BE2C (cell line): Measurements from ENCODE around the gene GPX3.

Experiments used
- DNase-seq: peaks from one replicate; pipeline ENCODE4 v3.0.0-alpha.2; 2020
- H3K27me3 ChIP-seq: fragments of 250-450 bp; sonication (Bioruptor Pico); 2 replicates; pipeline ENCODE4 v1.5.1; 2020; ENCODE audit warnings: mild to moderate bottlenecking
- H3K36me3 ChIP-seq: fragments of 250-450 bp; sonication (Bioruptor Pico); 2 replicates; pipeline ENCODE4 v1.5.1; 2020; ENCODE audit warnings: mild to moderate bottlenecking
- H3K4me1 ChIP-seq: fragments of 250-450 bp; sonication (Bioruptor Pico); 2 replicates; pipeline ENCODE4 v1.5.1; 2020
- H3K4me3 ChIP-seq: 2 replicates; pipeline ENCODE4 v1.5.1; 2011; ENCODE audit warnings: low read depth, low read length
- H3K9me3 ChIP-seq: fragments of 250-450 bp; sonication (Bioruptor Pico); 2 replicates; pipeline ENCODE4 v1.5.1; 2020
- TF ChIP-seq, protein P1 (sequence below): IDR thresholded peaks from 2 replicates; pipeline ENCODE4 v1.5.1; 2012; ENCODE audit warnings: mild to moderate bottlenecking, low read depth, low read length

GPX3 gene

GRCh38 chr5:151038412-151038745 lies 18.0 kb downstream of the GPX3 start:
- Histone ChIP-seq H3K27me3 (no peaks in the 10 kb centered on the region), H3K4me3 (no peak overlapping the region), H3K4me1 (no peaks in the 10 kb centered on the region), H3K9me3 (no peaks in the 10 kb centered on the region), H3K36me3 (peaks cover 18% of the 10 kb centered on the region)
- TF ChIP-seq, protein P1, sequence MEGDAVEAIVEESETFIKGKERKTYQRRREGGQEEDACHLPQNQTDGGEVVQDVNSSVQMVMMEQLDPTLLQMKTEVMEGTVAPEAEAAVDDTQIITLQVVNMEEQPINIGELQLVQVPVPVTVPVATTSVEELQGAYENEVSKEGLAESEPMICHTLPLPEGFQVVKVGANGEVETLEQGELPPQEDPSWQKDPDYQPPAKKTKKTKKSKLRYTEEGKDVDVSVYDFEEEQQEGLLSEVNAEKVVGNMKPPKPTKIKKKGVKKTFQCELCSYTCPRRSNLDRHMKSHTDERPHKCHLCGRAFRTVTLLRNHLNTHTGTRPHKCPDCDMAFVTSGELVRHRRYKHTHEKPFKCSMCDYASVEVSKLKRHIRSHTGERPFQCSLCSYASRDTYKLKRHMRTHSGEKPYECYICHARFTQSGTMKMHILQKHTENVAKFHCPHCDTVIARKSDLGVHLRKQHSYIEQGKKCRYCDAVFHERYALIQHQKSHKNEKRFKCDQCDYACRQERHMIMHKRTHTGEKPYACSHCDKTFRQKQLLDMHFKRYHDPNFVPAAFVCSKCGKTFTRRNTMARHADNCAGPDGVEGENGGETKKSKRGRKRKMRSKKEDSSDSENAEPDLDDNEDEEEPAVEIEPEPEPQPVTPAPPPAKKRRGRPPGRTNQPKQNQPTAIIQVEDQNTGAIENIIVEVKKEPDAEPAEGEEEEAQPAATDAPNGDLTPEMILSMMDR, result no peak
- no peak for DNase-seq

DNA sequence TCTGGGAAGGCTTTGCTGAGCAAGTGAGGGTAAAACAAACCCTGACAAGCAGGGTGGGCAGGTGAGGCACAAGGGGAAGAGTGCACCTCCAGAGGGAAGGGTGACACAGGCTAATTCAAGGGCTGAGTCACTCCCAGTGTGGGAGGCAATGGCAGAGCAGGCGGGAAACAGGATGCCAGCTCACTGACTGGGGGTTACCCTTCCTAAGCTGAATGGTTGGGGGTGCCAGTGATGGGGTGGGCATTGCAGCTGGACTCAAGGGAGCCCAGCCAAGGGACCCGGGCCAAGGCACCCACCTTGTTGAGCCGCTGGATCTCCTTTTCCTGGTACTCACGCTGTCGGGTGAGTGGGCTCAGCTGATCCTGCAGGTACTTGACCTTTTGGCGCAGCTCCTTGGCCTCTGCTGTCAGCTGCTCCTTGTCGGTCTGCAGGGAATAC lies 18.4 kb downstream of the GPX3 start:
- Histone ChIP-seq H3K4me3 (no peak overlapping the region), H3K4me1 (no peaks in the 10 kb centered on the region), H3K9me3 (no peaks in the 10 kb centered on the region), H3K27me3 (no peaks in the 10 kb centered on the region), H3K36me3 (peaks cover 18% of the 10 kb centered on the region)
- no peak for DNase-seq
- TF ChIP-seq, protein P1, result no peak

DNA sequence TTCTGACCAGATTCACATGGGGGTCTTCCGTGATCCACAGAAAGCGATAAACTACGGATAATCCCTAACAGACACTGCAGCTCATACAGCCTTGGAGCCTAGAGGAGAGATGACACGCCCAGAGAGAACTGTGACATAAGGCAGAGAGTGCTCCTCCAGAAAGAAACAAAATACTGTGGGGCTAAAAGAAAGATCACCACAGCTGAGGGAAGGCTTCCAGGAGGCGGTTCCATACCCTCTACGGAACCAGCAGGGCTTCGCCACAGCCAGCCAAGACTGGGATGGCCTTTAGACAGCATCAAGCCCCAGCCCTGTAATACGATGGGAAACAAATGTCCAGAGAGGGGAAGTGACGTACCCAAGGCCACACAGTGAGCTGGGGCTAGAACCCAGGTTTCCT lies 19.3 kb downstream of the GPX3 start:
- Histone ChIP-seq H3K36me3 (peaks cover 18% of the 10 kb centered on the region), H3K4me3 (no peak overlapping the region), H3K9me3 (no peaks in the 10 kb centered on the region), H3K4me1 (no peaks in the 10 kb centered on the region), H3K27me3 (no peaks in the 10 kb centered on the region)
- no peak for DNase-seq
- TF ChIP-seq, protein P1, result no peak

GRCh38 chr5:151040211-151040747 lies 19.9 kb downstream of the GPX3 start:
- peaks cover 13% of the 10 kb centered on the region for H3K36me3 ChIP-seq
- no peaks in the 10 kb centered on the region for H3K4me1 ChIP-seq
- no peak overlapping the region for H3K4me3 ChIP-seq
- H3K9me3 ChIP-seq, result no peaks in the 10 kb centered on the region
- TF ChIP-seq, protein P1, result no peak
- no peak for DNase-seq
- H3K27me3 ChIP-seq, result no peaks in the 10 kb centered on the region

GRCh38 chr5:151041577-151042268 lies 21.3 kb downstream of the GPX3 start:
- peaks cover 17% of the 10 kb centered on the region for H3K36me3 ChIP-seq
- H3K9me3 ChIP-seq, result no peaks in the 10 kb centered on the region
- H3K4me3 ChIP-seq, result no peak overlapping the region
- no peaks in the 10 kb centered on the region for H3K4me1 ChIP-seq
- no peak for DNase-seq
- TF ChIP-seq, protein P1, result no peak
- H3K27me3 ChIP-seq, result no peaks in the 10 kb centered on the region

DNA sequence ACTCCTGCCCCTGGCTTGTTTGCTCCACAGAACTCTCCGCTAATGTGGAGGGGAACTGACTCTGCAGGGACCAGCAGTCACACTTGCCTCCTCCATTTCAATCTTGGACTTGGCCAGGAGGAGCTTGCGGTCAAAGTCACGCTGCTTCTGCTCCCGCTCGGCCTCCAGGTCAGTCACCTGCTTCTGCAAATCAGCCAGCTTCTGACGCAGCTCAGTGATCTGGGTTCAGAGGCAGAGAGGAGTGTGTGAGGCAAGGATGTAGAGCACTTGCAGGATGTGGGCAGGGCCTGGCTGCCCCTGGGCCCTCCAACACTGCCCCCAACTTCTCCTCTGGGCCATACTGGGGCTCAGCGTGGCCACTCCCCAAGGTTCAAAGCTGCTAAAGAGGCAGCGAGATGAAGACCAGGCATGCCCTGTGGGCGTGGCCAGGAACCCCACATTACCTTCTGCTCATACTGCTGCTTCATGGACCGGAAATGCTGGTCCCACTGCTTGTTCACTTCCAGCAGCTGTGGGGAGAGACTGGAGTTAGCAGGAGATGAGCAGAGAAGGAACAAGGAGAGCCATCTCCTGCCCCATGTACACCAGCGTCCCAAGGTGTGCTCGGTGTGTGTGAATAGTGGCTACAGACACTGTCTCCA lies 22.2 kb downstream of the GPX3 start:
- H3K4me1 ChIP-seq, result no peaks in the 10 kb centered on the region
- H3K4me3 ChIP-seq, result no peak overlapping the region
- TF ChIP-seq, protein P1, result no peak
- H3K36me3 ChIP-seq, result peaks cover 17% of the 10 kb centered on the region
- H3K27me3 ChIP-seq, result no peaks in the 10 kb centered on the region
- DNase-seq, result no peak
- H3K9me3 ChIP-seq, result no peaks in the 10 kb centered on the region
